ENCODE results near the gene SMAP2.
A peak's percentile ranks its signal among the peaks of the same experiment; 100 is the strongest.
"Not testable (repeated sequence)": the region's sequence is repeated elsewhere in the genome, so short reads cannot be mapped to it uniquely, and the experiment has no call there.

The SMAP2 gene

GRCh38 chr1:40372658-40373322 is 737 bp upstream of the SMAP2 start:
- no peak for DNase-seq

- no peak for DNase-seq
These were observed 4.0 kb downstream of the SMAP2 start for GRCh38 chr1:40377512-40377911.

- DNase-seq = no peak
These were observed 6.4 kb downstream of the SMAP2 start for GRCh38 chr1:40379785-40380452.

GRCh38 chr1:40380817-40381216 is 7.3 kb downstream of the SMAP2 start:
- DNase-seq = no peak

GRCh38 chr1:40381268-40382107 is 8.0 kb downstream of the SMAP2 start:
- peak; percentile 37 for DNase-seq

- no peak for DNase-seq
These were observed 8.6 kb downstream of the SMAP2 start for GRCh38 chr1:40382108-40382460.

- no peak for DNase-seq
These were observed 9.1 kb downstream of the SMAP2 start for GRCh38 chr1:40382601-40383000.

- DNase-seq = no peak
These were observed 9.6 kb downstream of the SMAP2 start for GRCh38 chr1:40383095-40383487.

- DNase-seq = no peak
These were observed 10.2 kb downstream of the SMAP2 start for GRCh38 chr1:40383488-40384412.

- no peak for DNase-seq
These were observed 10.9 kb downstream of the SMAP2 start for GRCh38 chr1:40384413-40384762.

GRCh38 chr1:40384887-40385286 is 11.4 kb downstream of the SMAP2 start:
- DNase-seq = no peak

GRCh38 chr1:40385437-40386358 is 12.2 kb downstream of the SMAP2 start:
- DNase-seq = peak; percentile 61

- no peak for DNase-seq
These were observed 12.8 kb downstream of the SMAP2 start for GRCh38 chr1:40386359-40386723.

- no peak for DNase-seq
These were observed 13.3 kb downstream of the SMAP2 start for GRCh38 chr1:40386796-40387195.

GRCh38 chr1:40387381-40388306 is 14.1 kb downstream of the SMAP2 start:
- not testable (repeated sequence) for DNase-seq

- peak; percentile 42 for DNase-seq
These were observed 15.2 kb downstream of the SMAP2 start for GRCh38 chr1:40388456-40389321.

- peak; percentile 45 for DNase-seq
These were observed 15.8 kb downstream of the SMAP2 start for GRCh38 chr1:40389322-40389803.

- no peak for DNase-seq
These were observed 16.5 kb downstream of the SMAP2 start for GRCh38 chr1:40389871-40390560.

GRCh38 chr1:40390857-40391256 is 17.3 kb downstream of the SMAP2 start:
- no peak for DNase-seq
